TTC549 (cell line): Measurements from ENCODE around the gene GCGR.

ENCODE experiments used
- FAIRE-seq: peaks from 2 replicates; lab custom pipeline; 2012; peaks lifted over from hg19 to GRCh38; lab: Jason Lieb, UNC

The GCGR gene

DNA sequence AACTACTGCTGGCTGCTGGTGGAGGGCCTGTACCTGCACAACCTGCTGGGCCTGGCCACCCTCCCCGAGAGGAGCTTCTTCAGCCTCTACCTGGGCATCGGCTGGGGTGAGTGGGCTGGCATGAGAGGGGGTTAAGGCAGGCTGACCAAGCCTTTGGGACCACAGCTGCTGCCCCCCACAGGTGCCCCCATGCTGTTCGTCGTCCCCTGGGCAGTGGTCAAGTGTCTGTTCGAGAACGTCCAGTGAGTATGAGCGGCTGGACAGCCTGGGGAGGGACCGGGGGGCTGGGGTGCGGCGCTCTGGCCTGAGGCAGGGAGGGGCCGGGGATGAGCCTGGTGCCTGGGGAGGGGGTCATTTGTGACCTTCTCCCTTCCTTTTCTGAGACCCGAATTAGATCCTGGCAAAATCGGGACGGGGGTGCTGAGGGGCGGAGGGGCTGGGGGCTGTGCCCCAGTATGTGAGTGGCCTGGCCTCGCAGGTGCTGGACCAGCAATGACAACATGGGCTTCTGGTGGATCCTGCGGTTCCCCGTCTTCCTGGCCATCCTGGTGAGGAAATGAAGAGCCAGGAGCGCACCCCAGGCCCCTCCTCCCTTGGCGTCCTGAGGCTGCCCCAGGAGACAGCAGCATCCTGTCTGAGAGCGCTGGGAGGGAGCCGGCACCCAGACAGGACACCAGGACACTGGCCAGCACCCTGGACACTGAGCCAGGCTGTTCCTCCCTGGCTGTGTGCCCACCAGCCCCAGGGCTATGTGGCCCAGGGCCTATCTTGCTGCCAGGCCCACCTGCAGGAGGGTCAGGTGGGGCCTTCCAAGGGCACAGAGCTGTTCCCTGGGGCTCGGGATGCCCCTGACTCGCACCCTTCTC, 8.0 kb downstream of the GCGR start:
- FAIRE-seq = no peak

DNA sequence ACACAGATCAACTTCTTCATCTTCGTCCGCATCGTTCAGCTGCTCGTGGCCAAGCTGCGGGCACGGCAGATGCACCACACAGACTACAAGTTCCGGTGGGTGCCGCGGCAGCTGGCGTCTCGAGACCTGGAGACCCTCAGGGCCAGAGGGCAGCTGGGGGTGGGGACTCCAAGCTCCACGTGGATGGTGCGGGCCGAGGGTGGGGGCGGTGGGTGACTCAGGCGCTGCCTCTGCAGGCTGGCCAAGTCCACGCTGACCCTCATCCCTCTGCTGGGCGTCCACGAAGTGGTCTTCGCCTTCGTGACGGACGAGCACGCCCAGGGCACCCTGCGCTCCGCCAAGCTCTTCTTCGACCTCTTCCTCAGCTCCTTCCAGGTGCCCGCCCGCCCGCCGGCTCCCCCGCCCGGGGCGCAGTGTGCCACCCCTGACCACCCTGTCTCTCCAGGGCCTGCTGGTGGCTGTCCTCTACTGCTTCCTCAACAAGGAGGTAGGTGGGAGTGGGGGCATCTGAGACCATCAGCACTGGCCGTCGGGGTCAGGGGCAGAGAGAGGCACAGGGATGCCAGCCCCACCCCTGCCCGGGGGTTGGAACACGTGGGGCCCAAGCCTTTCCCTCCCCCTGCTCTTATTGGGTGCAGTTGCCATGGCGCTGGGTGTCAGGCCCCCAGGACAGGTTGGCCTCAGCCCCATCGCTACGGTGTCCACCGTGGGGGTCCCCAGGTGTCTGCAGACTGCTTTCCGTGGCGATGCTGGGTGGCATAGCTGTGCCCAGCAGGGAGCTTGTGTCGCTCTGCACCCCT, 8.8 kb downstream of the GCGR start:
- no peak for FAIRE-seq

DNA sequence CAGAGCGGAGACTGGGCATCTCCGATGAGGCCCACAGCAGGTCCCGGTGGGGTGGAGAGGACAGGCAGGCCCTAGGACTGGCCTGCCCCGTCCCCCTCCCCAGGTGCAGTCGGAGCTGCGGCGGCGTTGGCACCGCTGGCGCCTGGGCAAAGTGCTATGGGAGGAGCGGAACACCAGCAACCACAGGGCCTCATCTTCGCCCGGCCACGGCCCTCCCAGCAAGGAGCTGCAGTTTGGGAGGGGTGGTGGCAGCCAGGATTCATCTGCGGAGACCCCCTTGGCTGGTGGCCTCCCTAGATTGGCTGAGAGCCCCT, 9.4 kb downstream of the GCGR start:
- no peak for FAIRE-seq

DNA sequence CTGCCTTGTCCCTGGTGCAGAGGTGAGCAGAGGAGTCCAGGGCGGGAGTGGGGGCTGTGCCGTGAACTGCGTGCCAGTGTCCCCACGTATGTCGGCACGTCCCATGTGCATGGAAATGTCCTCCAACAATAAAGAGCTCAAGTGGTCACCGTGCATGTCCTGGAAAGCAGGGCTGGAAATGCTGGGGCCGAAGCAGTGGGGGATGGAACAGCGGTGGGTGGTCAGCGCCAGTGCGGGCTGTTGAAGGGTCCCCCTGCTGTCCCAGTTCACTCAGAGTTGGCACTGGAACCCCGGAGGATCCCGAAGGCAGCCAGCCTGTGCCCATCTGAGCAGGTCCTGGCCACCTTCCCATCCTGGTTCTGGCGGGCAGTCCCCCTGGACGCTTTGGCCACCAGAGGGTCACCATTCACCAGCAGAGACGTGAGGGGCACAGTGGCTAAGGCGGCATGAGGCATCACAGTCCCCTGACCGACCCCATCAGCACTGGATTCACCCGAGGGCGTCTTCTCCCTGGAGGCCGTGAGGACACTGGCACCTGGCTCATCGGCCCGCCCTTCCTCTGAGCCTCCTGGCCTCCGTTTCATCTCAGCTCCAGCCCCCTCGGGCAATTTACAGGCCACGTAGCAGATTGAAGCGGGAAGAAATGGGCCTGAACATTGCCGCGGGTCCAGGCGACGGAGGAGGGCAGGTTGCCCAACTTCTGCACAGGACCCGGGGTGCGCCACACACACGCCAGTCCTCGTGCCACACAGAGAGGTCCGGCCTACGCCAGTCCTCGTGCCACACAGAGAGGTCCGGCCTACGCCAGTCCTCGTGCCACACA, 10.1 kb downstream of the GCGR start:
- no peak for FAIRE-seq

DNA sequence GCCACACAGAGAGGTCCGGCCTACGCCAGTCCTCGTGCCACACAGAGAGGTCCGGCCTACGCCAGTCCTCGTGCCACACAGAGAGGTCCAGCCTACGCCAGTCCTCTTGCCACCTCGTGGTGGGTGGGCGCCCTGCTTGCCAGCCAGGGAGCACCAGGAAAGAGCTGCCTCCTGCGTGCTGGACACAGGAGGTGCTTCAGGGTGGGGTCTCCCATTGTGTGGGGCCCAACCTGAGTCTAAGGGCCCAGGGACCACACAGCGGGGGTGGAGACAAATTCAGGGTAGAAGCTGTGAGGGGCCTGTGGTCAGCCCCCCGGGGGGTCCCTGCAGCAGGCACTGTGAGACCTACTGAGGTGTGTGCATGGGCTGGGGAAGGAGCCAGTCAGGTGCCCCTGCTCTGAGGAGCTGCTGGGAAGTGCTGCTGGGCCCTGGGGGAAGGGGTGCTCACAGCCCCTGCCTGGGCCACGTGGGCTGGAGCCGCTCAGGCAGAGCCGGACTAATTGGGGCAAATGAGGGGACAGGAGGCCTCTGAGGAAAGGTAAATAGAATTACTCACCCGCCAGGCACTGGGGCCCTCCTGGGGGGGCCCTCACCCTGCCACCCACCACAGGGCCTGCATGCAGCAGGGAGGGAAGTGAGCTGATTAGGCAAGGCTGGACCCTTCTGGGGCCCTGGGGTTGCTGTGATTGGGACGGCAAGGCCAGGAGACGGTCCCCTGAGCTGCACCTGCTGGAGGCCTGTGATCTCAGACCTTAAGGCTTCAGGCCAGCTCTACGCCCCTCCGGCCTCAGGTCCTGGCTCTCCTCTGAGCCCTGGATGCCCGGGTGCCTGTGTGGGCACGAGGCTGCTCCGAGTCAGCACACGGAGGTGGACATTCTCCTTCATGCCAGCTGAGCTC, 11.0 kb downstream of the GCGR start:
- FAIRE-seq = no peak

DNA sequence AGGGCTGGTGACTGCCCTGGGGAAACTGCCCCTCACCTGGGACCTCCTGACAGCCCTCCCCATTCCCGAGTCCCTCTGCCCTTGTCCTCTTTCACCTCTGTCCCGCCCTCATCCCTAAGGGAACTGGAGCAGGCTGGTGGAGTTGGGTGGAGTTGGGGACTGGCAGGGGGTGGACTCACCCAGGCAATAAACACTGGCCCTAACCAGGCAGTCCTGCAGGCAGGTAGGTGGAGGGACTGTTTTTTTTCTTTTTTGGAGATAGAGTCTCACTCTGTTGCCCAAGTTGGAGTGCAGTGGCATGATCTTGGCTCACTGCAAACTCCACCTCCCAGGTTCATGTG, 11.7 kb downstream of the GCGR start:
- no peak for FAIRE-seq

DNA sequence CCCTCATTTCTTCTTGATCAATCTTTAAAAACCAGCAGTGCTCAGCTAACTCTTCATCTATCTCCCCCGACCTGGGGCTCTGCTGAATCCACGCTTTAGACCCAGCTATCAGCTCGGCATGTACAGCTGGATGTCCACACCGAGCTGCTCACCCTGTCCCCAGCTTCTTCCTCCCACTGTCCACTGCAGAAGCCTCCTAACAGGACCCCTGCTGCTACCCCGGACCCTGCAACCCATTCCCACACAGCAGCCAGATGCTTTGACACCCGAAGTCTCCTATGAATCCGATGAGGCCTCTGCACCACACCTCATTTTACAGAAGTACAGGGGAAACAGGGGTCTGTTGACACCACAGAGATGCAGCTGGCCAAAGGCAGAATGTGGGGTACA, 13.8 kb downstream of the GCGR start:
- FAIRE-seq = no peak

DNA sequence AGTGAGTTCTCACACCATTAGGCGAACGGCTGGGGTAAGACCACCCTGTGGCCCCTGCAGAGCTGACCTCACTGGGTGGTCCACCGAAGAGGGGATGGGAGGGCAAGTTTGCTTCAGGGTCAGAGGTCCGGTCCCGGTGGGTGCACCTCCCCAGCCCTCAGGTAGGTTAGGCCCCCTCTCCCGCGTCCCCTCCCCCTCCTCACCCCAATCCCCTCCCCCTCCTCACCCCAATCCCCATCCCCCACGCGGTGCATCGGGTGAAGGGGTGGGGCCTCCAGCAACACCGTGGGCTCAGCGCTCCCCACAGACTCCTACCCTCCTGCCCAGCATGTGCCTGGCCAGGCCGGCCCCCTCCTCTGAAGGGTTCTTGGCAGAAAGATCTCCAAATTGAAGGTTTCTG, 15.8 kb downstream of the GCGR start:
- FAIRE-seq = no peak

DNA sequence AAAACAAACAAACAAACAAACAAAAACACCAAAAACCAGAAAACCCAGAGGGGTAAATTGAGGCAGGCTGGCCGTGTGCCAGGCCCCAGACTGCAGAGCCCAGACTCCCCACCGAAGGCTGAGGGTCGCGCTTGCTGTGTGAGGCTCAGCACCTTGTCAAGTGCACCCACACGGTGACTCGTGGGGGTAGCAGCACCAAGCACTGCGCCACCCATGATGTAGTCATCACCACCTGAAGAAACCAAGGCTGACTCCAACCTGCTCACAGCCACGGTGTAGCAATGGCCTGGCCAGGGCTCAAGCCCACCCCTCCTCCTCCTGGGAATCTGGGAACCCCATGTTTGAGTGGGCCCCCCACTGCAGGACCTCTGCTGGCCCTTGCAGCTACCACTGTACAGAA, 17.2 kb downstream of the GCGR start:
- no peak for FAIRE-seq

DNA sequence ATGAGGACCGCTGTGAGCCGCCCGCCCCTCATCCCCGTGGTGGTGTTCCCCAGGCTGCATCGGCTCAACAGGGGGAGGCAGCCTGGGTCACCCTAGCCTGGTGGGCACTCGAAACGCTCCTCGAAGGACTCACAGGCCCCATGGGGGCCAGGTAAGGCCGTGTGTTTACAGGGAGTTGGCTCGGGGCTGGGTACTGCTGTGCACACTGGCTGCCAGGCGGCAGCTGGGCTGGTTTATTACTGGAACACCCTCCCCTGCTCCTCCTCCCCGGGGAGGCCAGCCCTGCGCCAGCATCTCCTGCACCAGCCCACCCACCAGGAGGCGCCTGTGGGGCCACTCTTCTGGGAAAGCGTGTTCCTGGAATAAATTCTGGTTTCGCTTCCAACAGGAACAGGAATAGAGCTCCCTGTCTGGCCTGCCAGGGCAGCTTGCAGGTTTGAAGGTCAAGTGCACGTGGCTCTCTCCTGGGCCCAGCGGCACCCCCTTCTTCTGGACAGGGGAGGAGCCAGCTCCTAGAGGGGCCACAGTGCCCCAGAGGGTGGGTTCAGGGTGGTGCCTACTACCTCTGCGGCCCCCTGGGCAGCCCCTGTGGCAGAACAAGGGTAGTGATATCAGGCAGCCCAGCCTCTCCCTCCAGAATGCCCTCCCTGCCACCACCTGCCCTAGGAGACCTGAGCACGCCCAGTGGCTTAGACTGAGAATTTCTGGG, 17.8 kb downstream of the GCGR start:
- no peak for FAIRE-seq

DNA sequence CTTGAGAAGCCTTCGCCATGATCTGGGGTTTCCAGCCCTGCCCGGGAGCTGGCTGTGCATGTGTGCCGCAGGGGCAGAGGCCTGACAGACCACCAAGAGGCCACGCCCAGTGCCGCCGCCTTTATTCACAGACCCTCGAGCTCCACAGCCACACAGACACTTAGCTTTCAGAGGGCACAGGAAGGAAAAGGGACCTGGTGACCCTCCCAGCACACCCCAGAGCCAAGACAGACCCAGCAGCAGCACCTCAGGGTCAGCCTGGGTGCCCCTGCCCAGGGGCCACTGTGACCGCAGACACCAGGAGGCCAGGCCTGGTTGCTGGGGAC, 18.3 kb downstream of the GCGR start:
- no peak for FAIRE-seq

DNA sequence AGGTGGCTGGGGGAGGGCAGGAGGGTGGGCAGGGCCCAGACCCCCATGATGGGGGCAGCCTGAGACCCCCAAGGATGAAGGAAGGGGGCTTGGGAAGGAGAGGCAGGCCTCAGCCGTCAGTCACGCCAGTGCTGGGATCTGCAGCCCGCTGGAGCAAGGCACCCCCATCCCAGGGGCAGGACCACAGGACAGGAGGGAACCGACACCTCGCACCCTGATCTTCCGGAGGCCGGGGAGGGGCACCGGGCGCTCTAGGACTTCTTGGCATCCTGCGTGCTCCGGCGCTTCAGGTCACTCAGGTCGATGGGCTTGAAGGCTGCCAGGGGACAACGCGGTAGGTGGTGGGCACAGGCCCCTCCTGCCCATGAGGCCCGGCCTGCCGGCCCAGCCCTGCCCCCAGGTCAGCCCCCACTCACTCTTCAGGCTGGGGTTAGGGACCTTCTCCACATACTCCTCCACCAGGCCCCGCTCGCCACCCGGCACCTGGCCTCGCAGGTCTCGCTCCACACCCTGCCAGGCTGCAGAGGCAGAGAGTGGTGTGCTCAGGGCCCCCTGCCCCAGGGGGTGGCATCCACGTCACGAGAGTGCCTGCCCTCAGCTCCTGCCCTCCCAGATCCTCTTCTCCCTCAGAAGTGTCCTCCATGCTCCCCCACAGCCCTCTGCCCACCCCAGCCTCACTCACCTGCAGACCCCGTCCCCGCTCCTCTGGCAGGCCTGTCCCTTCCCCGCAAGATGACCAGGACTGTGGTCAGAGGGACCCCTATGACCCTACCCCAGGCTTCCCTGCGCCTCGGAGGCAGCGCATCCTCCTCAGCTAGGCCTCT, 19.3 kb downstream of the GCGR start:
- FAIRE-seq = no peak

DNA sequence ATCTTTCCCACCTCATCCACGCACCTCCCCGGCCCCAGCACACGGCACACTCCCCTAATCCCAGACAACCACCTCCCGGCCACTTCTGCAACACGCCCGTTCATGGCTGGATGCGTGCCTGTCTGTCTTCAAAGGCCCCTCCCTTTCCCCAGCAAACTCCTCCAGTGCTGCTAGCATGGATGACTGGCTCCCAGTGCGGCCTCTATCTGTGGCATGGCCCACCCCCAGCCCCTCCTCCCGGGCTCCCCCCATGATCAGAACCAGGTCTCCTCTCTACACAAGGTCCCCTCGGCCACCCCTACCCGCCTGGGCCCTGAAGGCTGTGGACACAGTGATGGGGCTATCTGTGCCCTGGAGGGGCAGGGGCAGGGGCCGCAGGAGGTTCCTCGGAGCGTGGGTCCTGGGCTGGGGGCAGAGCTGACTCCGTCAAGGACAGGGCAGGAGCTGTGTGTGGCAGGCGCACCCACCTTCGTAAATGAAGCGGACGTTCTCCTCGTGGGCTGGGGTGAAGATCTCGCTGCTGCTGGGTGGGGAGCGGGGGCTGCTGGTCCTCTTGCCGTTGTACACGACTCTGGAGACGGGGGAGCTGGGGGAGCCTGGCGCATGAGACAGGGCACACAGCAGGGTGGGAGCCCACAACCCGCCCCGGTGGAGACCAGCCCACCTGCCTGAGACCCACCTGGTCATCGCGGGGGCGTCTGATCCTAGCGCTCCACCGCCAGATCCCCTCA, 20.0 kb downstream of the GCGR start:
- FAIRE-seq = no peak

DNA sequence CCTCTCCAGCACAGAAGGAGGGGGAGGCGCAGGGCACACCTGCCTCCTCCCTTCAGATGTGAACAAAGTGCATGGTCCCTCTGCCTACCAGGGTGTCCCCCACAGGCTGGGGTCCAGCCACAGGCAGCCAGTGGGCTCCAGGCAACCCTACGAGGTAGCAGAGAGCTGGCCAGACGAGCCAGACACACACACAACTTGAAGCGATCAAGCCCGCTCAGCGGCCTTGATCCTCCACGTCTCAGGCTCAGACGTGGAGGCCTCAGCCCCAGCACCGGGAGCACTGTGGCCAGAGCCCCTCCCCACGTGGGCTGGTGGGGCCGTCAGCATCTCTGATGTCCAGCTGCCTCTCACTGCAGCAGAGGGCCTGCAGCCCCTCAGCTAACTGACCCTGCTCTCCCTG, 20.6 kb downstream of the GCGR start:
- FAIRE-seq = no peak

DNA sequence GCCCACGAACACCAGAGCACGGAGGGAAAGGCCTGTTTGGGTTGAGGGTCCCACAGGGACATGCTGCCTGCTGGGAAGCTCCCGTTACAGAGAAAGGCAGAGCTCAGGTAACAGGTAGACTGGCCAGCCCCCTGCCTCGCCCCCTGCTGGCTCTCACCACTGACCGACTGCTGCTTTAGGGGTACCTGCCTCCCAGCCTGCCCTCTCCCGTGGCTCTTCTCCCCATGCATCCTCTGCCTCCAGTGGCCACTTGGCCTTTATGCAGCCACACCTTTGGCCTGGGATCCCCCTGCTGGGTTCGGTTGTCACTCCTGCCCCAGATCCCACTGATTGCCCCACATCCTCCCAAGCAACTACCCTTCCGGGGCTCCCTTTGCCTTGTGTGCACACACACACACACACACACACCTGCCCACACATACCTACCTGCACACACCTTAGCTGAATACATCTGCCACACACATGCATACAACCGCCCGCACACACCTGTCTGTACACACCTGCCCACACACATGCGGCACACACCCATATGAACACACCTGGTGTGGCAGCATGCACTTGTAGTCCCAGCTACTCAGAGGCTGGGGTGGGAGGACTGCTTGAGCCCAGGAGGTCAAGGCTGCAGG, 22.0 kb downstream of the GCGR start:
- FAIRE-seq = no peak

DNA sequence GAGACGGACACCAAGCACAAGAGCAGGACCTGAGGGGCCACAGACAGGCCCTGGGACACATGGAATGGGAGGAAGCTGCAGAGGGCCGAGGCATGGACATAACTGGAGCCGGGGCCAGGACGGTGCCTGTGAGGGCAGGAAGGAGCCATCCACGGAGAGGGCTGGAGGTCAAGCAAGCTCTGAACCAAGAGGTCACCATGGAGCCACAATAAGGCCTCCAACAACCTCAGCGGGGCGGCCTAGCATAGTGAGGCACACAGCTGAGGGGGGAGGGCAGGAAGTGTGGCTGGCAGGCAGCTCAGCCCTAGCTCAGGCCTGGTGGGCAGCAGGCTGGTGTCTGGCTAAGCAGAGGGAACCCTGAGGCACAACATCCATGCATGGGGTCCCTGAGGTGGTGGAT, 24.7 kb downstream of the GCGR start:
- no peak for FAIRE-seq

DNA sequence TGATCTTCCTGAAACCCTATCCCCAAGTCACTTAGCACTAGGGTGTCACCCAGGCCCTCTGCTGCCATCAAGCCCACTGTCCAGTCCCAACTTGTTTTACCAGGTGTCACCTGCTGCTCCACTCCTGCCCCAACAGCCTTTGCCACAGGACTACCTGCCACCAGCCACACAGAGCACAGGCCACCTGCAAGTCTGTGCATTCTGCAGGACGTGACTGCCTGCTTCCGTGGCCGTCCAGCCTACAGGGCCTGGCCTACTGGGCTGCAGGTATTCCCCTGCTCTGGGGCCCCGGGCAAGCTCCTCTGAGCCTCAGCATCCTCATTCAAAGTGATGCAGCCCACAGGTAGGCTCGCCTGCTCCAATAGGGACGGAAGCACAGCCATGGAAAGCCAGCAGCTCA, 25.9 kb downstream of the GCGR start:
- no peak for FAIRE-seq

DNA sequence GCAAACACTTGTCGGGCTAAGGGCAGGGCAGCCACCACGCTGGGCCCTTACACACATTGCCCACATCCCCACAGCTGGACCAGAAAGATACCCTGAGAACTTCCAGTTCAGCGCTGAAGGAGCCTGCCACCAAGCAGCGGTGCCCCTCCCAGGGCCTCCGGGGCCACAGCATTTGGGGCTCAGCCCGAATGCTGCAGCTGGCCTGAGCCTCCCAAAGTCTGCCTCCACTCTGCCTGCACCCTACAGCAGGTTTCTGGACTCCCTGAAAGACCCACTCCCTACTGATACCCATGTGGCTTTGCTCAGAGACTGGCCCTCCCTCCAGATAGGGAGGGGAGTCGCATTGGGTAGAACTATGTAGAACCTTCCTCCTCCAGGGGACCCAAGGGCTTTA, 27.6 kb downstream of the GCGR start:
- FAIRE-seq = no peak

DNA sequence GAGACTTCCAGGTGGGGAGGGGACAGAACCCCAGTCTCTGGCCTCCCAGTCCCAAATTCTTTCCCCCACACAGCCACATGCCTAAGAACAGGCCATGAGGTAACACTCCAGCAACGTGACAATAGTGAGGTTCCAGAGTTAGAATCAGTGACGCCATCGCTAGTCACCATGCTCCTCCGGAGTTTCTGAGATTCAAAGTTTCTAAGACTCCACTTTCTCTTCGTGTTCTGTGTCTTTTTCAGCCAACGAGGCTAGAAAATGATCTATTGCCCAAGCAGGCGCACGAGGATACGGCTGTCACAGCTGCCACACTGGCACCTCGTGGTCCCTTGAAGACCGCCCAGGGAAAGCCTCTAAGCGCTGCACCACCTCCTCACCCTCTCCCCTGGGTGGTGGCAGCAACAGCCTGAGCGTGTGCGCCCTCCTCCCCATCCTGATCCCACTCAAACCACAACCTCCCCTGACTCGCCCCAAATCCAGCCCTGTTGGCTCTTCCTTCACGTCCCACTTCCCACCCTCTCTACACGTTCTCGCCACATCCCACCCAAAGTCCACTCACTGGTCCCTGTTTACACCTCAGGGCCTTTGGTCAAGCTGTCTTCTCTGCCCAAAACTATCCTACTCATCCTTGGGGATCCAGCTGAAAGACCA, 28.1 kb downstream of the GCGR start:
- FAIRE-seq = no peak
